Measurements from ENCODE around the gene TNS3. TPM values are rescaled to one million over a fixed set of nuclear protein-coding genes. Genes with fewer than 3 reads are reported as not detected.

The TNS3 gene
- total and polyA plus RNA-seq, 10 of the 15 experiments (the other 5 are each of a cell fraction or from before 2014, with no cell fraction given), result 0.27 to 2.7 (median 0.79) TPM

GRCh38 chr7:47473499-47474210 is 108.3 kb downstream of the TNS3 start:
- Histone ChIP-seq H2AFZ (ENCODE audit: control insufficient read depth, low read depth, low read length) (no peak overlapping the region), H3K27me3 (replicated peaks in 1 of 2; ENCODE audit: control insufficient read depth in 2 of 2, insufficient read depth in 2 of 2, low read length in 1 of 2) (no peaks in the 10 kb centered on the region), H3K9ac (ENCODE audit: control insufficient read depth, insufficient read depth, low read length) (no peak overlapping the region), H3K4me2 (ENCODE audit: control insufficient read depth, insufficient read depth) (no peak overlapping the region), H3K36me3 (ENCODE audit: control insufficient read depth in 2 of 2, insufficient read depth in 2 of 2, low read length in 1 of 2) (no peaks in the 10 kb centered on the region), H3K4me3 (no peak overlapping the region), H3K79me2 (ENCODE audit: control insufficient read depth, insufficient read depth, low read length) (no peaks in the 10 kb centered on the region; the same call in 1 of the 2 replicates), H3K9me3 (replicated peaks; ENCODE audit: control insufficient read depth, insufficient read depth, low read length) (no peaks in the 10 kb centered on the region), H3K27ac (ENCODE audit: control insufficient read depth, insufficient read depth) (no peak overlapping the region), H4K20me1 (ENCODE audit: control insufficient read depth, insufficient read depth) (no peaks in the 10 kb centered on the region), H3K4me1 (ENCODE audit: control insufficient read depth, insufficient read depth, low read length) (peaks cover 18% of the 10 kb centered on the region)
- ATAC-seq (0 out of 3 replicates have a peak, but pooled peaks have one; percentile 27), FAIRE-seq (no peak), DNase-seq (ENCODE audit: low read depth, low spot score) (no peak)
- ChIA-PET SMC1A (ENCODE audit: uncharacterized antibody, unreplicated experiment) (no interaction called here), RAD21 (ENCODE audit: unreplicated experiment) (no interaction called here), CTCF (no interaction called here), POLR2A (no interaction called here)
- no TSS peak for BruUV-seq (replicated peaks)
- WGBS (ENCODE audit: insufficient coverage, insufficient replicate concordance, low lambda C conversion rate, missing lambda C conversion rate), result 31% methylated on average over 5 of the region's 6 CpGs
- intact Hi-C loops (cut with micrococcal nuclease; ENCODE audit: unreplicated experiment) (no loop called here), in situ Hi-C loops (cut with MboI) (no loop called here)
- TF ChIP-seq USF1 (IDR thresholded peaks at IDR 0.05; ENCODE audit: borderline replicate concordance, extremely low read length, insufficient read depth, low read depth, low read length), result peak; percentile 86
- no peak for TF ChIP-seq CHD1 (IDR thresholded peaks at IDR 0.05; ENCODE audit: low read depth, low read length)
- TF ChIP-seq USF2 (IDR thresholded peaks at IDR 0.05; ENCODE audit: borderline replicate concordance, low read depth, low read length), result peak; percentile 14; the same call in 1 of the 2 replicates
- TF ChIP-seq SRF (IDR thresholded peaks at IDR 0.05; ENCODE audit: low read depth in 2 of 2, low read length in 2 of 2), result no peak
- peak; percentile 45; the same call in 1 of the 2 replicates for TF ChIP-seq ATF3 (IDR thresholded peaks at IDR 0.05; ENCODE audit: borderline replicate concordance, extremely low read depth, low read depth, low read length)
- no peak for TF ChIP-seq PAX5 (IDR thresholded peaks at IDR 0.05; ENCODE audit: borderline replicate concordance, low read depth, low read length)
- no peak for TF ChIP-seq NFYB (IDR thresholded peaks at IDR 0.05; ENCODE audit: insufficient read depth, low read depth, low read length)
- TF ChIP-seq IRF4 (IDR thresholded peaks at IDR 0.05; ENCODE audit: low read depth, low read length), result no peak
- TF ChIP-seq SREBF2 (IDR thresholded peaks at IDR 0.05; ENCODE audit: low read length), result no peak
- TF ChIP-seq TCF7 (IDR thresholded peaks at IDR 0.05; ENCODE audit: borderline replicate concordance), result no peak
- TF ChIP-seq NR2C2 (IDR thresholded peaks at IDR 0.05; ENCODE audit: borderline replicate concordance, control insufficient read depth, insufficient read length, low read depth), result no peak
- no peak for TF ChIP-seq JUND (IDR thresholded peaks at IDR 0.05; ENCODE audit: low read depth, low read length)
- TF ChIP-seq NR2C1 (IDR thresholded peaks at IDR 0.05), result no peak
- TF ChIP-seq RAD21 (IDR thresholded peaks at IDR 0.05; ENCODE audit: insufficient read depth, low read depth, low read length), result no peak
- TF ChIP-seq ZBTB33 (IDR thresholded peaks at IDR 0.05), result no peak
- TF ChIP-seq SIX5 (IDR thresholded peaks at IDR 0.05; ENCODE audit: low read depth, low read length, severe bottlenecking), result no peak

Data from GM12878 (cell line).